ENCODE results near the gene NFYC.

The NFYC gene

DNA sequence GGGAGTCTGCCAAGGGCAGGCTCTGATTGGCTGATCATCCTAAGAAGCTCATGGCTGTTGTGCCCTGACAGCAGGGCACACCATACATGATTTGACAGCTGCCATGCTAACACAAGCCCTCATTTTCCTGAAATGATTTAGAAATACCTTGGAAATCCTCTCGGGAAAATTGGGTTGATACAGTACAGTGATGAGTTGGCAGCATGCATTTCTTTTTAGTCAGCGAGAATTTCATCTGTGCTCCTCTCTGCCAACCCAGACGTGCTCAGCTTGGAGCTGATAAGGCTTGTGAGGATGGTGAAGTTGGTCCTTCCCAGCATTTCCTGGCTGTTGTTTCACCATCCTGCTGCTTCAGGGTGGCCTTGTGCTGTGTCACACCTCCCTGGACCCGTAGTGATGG lies 69.5 kb downstream of the NFYC start:
- peak; percentile 19 for DNase-seq (ENCODE audit: low read depth)

DNA sequence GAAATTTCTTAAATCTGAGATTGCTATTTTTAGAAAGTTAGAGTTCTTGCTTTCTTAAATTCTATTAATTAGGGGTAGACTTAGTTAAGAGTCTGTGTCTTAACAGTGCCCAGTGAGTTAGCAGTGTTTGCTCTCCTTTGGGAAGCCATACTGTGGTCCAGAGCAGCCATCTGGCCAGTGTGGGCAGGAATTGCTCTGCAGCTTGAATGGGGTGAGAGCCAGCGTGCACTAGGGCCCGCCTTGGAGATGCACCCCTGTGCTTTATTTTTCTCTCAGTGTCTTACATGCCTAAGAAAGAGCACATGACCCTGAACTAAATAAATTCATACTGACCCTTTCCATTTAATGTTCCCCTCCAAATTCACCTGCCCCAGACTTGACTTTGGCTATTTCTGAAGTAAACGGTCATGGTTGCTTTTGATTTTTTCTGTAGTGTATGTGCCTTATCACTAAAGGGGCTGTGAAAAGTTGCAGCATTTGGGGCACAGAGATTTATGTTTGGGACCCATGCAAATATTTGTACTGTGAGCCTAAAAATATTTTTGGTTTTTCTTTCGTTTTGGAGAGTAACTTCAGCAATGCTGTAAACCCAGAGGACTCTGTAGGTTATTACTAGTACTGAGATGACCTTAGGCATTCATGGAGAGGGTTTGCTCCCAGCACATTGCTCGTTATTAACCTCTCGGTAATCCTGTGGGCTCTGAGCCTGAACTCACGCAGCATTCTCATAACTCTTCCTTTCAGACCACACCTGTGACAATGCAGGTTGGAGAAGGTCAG lies 70.8 kb downstream of the NFYC start:
- no peak for DNase-seq (ENCODE audit: low read depth)

DNA sequence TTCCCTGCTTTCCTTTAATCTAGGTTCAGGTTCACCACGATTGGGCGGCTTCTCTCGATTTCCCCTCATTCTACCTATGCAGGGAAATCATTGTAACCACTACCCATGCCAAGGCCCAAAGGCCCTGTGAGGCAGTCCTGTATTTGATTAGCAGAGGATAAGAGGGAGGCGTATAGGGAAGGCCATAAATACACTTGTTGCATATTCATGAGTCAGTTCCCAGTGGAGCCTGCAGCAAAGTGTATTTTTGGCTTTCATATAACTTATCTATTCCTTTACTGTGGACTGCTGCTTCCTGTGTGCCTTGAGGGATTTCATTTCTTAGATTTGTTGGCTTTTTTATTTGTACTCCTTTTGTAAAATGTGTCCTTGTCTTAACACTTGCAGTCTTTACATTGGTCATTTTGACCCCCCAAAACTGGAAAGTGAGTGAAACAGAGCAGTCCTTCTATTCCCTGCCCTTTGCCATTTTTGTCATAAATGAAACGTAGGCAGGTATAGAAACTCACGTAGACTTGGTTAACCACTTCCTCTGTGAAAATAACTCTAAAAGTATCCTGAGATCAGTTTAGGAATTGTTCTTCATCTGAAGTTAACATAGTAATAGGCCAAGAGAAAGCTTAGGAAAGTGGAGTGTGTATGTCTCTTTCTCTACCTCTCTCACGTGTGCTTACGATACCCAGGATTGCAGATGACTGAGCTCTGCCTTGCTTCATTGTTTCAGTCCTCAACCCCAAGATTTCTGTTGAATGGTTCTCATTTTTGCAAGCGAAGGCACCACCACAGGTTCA lies 72.4 kb downstream of the NFYC start:
- DNase-seq (ENCODE audit: low read depth), result no peak

DNA sequence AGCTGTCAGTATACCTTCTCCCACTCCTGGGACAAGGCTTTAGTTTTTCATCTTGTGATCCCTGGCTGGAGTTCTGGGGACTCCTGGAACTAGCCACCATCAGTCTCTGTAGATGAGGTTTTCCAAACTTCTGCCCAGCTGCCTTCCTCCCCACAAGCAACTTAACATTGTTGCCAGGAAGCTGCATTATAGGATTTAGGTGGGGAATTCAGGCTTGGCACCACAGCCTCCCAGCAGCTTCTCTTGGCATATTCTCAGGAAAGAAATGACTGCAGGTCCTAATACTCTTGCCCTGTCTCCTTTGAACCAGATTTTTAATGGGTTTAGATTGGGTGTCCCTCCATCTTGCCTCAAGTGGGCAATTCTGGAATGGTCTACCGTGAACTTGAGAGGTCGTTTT lies 73.5 kb downstream of the NFYC start:
- DNase-seq (ENCODE audit: low read depth), result no peak

DNA sequence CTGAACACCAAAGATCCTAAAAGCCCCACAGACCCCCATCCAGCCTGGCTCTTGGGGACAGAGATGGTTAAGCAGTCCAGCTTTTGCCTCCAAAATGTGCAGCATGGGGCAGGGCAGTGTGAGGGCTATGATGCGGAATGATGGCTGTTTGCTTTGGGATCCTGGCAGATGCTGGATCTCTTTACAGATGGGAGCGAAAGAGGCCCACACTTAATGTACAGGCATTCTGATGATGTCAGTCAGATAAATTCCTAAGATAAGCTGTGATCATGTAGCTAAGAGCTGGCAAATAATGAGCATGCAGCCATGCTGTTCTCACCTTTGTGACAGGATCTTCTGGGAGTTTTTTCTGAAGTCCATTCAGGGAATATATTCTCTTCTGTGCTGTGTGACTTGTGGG lies 74.5 kb downstream of the NFYC start:
- no peak for DNase-seq (ENCODE audit: low read depth)

DNA sequence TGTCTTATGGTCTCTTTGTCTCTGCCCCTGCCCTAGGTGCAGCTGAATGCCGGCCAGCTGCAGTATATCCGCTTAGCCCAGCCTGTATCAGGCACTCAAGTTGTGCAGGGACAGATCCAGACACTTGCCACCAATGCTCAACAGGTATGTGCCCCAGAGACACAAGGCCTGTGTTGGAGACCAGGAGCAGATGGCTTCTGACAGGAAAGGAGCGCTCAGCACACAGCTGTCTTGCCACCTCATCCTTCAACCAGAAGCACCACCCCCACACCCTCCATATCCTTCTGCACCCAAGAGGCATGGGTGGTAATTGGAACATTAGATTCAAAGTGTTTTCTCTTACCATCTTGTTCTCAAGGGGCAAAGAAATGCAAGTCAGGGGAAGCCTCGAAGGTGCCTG lies 75.1 kb downstream of the NFYC start:
- no peak for DNase-seq (ENCODE audit: low read depth)

DNA sequence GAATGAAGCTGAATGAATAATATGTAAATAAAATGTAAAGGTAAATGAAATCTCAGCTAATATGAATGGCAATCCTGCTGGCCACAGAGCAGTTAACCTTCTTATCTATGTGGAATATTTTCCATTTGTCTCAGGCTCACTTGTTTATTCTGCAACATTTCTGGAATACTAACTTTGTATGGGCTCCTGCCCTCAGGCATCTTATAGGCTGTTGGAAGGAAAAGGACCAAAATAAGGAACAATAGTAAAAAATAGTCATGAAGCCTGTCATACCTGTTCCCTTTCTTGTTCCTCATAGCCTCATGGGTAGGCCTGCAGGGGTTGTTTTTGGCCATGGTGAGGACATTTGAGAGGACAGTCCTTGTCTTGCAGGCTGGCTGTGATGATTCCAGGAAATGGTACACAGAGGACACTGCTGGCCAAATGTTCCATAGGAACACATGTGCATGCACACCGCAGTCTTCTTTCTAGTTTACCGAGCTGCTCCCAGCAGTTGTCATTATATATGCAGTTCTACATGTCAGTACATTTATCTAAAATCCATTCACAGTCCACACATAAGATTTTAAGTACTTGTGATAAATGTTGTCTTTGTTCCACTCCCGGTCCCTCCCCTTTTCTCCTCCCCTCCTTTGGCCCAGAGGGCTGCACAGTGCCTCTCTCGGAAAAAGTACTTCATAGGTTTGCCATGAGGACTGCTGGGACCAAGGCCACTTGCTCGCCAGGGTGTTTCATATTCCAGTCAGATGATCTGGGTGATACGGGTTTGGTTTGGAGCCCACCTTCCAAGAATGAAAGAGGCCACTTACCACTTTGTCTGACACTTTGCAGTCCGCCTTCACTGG lies 76.9 kb downstream of the NFYC start:
- no peak for DNase-seq (ENCODE audit: low read depth)

DNA sequence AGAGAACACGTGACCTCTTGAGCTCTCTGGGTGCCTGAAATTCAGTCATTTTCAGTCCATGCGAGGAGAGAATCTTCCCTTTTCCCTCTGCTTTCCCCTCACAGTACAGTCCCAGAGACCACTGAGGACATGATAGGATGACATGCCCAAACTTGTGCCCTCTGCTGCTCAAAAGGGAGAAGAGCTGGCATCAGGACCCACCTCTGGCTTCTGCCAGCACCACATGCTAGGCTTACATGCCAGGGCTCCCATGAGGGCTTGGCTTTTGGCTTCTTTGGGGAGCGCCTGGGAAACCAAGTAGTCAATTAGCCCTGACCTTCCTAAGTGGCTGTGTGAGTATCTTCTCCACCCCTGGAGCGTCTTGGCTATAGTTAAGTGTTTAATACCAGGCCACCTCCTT lies 78.3 kb downstream of the NFYC start:
- no peak for DNase-seq (ENCODE audit: low read depth)

DNA sequence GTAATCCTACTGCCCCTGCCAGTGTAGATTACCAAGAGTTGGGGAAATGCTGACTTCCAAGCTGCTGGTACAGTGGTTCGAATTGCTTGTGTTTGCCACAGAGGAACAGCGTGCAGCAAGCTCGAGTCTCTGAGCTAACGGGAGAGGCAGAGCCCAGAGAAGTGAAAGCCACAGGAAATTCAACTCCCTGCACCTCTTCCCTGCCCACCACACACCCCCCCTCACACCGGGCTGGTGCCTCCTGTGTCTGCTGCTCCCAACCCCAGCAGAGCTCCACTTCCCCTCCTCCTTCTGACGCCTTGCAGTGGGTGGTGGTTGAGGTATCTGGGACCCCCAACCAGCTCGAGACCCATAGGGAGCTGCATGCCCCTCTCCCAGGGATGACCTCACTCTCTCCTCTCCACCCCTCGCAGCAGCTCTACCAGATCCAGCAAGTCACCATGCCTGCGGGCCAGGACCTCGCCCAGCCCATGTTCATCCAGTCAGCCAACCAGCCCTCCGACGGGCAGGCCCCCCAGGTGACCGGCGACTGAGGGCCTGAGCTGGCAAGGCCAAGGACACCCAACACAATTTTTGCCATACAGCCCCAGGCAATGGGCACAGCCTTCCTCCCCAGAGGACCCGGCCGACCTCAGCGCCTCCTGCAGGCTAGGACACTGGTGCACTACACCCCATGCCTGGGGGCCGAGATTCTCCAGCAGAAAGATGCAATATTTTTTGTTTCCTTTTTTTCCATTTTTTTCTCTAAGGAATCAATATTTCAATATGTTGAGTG lies 79.0 kb downstream of the NFYC start:
- DNase-seq (ENCODE audit: low read depth), result no peak

DNA sequence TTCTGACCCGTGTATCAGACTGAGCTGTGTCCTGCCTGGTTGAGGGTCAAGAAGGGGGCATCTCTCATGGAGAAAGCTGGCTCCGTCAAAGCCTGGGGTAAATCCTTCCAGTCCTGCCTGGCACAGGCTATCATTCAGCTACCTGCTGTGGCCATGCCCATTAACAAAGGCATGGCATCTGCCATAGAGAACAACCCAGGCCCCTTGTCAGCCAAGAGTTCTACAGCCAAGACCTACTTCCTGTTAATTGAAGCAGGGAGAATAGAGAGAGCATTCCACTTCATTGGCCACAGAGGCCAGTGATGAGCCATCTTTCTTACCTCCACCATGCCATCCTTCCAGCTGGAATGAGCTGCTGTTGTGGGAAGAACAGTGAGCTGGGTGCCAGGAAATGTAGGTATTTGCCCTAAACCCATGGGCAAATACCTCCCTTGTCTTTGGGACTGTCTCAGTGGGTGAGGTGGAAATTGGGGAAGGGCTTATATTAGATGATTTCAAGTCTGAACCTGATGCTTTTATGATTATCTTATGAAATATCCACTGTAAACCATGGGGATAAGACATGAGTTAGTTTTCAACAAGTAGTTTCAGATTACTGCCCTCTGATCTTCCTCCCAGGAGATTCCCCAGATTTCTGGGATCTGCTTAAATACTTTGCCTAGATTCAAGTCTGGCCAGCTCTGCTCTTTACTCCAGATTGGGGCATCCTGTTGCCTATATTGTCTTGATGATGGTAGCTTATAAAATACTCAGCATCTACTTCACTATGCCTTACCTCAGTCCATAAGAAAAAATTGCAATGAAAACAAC lies 80.8 kb downstream of the NFYC start:
- DNase-seq (ENCODE audit: low read depth), result no peak

DNA sequence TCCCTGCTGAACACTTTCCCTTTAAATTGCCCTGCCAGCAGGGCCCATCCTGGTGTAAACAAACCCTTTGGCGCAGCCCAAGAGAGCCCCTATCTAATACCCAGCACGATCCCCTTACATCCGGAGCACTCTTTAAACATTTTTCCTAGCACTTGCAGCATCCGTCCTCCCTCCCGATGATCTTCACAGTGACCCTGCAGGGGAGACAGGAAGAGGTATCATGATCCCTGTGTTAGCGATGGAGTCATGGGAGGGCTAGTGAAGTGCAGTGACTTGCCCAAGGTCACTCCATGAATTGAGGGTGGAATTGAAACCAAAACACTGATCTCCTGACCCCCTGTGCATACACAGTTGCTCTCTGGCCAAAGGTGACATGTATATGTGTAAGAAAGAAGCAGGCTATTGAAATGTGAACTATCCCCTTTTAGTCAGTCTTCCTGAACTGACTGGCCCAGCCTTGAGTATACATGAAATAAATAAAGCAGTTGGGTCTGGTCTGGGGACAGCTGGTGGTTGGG lies 82.3 kb downstream of the NFYC start:
- no peak for DNase-seq (ENCODE audit: low read depth)

DNA sequence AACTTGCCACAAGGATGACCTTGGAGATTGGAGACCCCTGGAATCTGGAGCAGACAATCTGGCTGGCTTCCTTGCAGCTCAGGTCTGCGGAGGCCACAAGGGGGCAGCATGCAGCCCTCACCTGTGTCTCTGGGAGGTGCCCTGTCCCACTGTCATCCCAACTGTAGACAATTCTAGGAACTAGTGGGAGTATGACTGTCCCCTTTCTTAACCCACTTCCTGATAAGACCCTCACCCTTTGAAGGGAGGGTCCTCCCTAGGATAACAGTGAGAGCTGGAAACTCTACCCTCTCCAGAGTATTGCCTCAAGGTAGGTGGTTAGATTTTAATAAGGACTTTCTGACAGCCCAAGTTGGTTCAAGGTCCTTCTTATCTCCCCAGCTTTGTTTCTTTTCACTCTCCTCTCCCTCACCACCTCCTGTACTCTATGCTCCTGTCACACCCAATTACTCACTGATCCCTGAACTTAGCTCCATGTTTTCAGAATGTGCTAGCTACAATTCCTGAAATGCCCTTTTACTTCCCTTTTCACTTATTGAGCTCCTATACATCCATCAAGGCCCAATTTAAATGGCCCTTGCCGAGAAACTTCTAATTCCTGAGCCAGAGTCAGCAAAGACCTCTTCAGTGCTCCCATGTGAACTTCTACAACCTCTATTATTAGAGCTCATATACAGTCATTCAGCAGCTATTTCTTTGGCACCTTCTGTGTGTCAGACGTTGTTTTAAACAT lies 82.9 kb downstream of the NFYC start:
- no peak for DNase-seq (ENCODE audit: low read depth)

DNA sequence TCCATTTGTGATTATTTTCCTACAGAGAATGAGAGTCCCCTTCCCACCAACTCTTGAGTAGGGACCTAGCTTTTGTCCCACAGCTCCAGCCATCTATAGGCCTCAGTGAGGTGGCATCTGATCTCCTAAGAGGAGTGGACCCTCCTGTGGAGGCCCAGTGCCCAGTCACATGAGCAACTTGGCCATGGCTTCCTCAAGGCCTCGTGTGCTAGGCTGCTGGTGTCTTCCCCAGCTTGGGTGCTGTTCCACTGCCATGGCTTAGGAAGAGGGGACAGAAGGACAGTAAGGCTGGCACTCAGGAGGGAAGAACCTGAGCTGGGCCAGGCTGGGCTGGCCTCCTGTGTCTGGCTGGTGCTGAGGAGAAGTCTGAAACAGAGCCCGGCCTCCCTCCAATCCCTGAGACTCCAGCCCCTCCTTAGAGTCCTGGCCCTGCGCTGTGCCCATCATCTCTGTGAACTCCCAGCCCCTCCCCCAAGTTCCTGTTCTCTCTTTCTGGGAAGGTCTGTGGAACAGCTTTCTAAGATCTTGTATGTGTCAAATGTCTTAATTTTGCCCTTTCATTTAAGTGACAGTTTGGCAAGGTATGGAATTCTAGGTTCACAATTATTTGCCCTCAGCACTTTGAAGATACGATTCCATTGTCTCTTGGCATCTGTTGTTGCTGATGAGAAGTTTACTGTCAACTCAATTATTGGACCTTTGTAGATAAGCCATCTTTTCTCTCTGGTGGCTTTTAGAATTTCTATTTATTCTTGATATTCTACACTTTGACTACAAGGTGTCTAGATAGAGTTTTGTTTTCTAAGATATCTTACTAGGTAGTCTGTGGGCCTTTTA lies 85.0 kb downstream of the NFYC start:
- DNase-seq (ENCODE audit: low read depth), result no peak

DNA sequence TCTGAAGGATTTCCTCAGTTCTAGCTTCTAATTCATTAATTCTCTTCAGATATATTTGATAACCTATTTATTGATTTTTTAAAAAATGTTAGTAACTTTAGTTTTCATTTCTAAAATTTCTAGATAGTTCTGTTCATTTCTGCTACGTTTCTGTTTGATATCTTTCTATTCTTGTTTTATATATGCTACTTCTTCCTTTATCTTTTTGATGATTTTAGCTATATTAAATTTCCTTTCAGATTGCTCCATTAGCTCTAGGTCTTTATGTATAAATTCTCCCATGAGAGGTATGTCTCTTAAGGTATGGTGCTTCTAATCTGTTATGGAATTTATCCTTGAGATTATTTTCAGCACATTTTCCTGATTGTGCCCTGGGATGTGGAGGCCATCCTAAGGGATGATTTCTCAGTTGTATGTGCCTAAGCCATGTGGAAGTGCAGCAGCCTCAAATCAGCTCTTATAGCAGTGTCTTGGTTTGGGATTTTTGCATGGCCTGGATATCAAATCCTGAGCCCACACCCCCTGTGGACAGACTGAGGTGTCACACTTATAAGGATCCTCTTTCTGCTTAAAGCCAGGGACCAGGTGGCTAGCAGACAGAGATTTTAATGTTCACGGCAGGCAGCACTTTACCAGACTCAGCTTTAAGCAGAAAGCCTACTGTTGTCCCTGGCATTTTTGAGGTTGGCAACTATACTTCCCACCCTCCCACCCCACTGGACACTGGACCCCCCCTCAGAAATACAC lies 85.9 kb downstream of the NFYC start:
- DNase-seq (ENCODE audit: low read depth), result no peak

DNA sequence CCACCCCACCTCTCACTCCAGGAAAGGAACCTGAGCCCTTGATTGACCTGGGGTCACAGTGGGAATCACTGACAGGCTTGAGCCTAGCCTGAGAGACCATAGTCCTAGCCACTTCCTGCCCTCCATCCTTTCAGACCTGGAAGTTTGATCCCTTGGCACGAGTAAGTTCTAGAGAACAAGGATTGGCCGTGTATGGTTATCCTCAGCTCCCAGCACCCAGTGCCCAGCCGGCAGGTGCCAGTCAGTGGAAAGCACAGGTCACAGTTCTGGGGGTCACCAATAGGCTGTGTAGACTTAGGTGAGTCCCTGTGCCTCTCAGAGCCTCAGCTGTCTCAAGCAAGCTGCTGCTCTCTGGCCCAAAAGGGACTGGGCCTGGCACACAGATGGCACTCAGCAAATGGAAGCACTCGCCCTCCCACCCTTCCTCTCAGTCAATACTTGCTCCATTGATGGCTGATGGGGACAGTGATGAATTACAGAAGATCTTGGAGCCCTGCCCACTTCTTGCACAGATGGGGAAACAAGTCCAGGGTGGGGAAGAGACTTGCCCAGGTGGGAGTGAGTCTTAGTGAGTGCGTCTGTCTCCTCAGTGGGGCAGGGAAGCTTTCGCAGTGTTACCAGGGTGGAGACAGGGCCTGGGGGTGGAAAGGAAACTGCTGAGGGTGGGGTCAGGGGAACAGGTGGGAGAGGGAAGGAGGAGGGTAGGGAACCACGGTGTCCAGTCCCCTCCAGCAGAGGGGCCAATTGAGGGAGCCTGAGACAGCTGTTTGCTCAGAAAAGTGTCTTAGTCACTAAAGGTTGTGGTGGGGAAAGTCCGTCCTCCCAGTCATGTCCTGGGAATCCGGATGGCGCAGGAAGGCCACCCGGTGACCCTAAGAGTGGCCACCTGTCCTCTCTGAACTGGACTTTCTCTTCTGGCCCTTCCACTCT lies 89.4 kb downstream of the NFYC start:
- no peak for DNase-seq (ENCODE audit: low read depth)

DNA sequence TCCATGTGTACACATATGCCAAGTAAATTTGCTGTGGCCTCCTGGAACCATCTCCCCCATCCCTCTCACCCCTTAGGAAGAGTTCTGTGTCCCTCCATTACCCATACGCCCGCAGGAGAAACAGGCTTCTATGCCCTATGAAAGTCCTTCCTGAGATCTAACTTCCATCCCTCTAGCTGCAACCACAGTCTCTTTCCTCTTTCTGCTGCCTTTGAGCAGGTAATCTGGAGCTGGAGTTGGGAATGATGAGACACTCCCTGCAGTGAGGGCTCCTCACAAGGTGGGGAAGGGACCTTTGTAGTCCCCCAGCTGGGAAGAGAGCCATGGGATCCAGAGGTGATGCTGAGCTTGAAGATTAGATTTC lies 90.1 kb downstream of the NFYC start:
- no peak for DNase-seq (ENCODE audit: low read depth)

DNA sequence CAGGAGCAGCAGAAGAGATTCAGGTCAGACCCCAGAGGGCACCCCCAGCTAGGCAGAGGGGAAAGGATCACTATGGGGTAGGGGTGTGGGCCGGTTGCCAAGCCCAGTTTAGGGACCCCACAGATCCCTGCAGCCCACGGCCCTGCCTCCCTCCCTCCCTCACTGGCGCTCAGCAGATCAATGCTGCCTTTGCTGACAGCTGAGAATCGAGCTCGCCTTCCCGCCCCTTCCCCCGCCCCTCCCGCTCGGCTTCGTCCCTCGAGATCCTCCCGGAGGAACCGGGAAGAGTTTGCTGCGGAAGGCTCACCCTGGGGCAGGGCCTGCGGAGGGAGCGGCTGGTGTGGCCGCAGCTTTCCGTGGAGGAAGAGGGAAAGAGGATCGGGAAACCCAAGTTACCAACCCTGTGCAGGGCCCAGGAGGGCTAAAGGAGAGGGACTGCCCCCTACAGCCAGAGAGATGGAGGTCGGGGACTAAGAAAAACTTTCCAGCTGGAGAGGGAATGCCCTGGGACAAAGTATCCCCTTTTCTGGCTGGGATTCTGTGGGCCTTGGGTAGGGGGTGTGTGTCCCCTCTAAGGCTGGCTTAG lies 91.0 kb downstream of the NFYC start:
- no peak for DNase-seq (ENCODE audit: low read depth)
